MV-4-11 (cell line): ENCODE measurements around the gene ICAM4.
A peak's percentile ranks its signal among the peaks of the same experiment; 100 is the strongest.

Experiments used
- DNase-seq: peaks from one replicate; lab custom pipeline; 2025; lab: John Stamatoyannopoulos, UW

ICAM4 gene

DNA sequence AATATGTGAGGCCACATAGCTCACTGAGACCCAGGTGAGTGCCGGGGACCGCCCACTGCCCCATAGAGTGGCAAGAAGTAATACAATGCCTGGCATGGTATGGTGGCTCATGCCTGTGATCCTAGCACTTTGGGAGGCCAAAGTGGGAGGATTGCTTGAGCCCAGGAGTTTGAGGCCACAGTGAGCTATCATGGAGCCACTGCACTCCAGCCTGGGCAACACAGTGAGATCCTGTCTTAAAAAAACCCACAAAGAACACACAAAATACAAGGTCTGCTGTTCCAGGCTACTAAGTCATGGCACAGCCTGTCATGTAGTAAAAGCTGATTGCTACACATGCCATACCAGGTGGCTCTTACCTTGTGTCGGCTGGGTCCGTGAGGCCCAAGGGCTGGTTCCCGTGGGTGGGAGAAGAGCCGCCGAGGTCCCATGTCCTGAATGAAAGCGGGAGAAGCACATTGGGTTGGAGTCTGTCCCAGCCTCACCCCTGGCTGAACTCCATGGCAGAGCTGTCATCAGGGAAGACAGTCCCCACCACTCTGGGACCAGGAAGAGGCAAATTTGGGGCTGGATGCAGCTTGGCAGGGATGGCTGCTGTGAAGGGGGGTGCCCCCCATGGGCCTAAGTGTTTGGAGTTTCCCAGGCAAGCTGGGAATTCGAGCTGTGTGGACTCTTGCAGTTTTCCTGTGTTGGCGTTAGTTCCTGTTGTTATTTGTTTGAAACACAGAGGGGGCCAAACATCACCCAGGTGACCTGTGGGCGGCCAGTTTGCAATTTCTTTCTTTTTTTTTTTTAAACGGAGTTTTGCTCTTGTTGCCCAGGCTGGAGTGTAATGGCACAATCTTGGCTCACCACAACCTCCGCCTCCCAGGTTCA is 32.3 kb downstream of the ICAM4 start:
- no peak for DNase-seq

- no peak for DNase-seq
Observed at GRCh38 chr19:10320602-10321416, 34.1 kb downstream of the ICAM4 start.

- no peak for DNase-seq
Observed at GRCh38 chr19:10321417-10321797, 34.7 kb downstream of the ICAM4 start.

GRCh38 chr19:10321874-10322835 is 35.4 kb downstream of the ICAM4 start:
- no peak for DNase-seq

- DNase-seq: no peak
Observed at GRCh38 chr19:10325732-10326131, 39.0 kb downstream of the ICAM4 start.

GRCh38 chr19:10327793-10328192 is 41.0 kb downstream of the ICAM4 start:
- DNase-seq: no peak

DNA sequence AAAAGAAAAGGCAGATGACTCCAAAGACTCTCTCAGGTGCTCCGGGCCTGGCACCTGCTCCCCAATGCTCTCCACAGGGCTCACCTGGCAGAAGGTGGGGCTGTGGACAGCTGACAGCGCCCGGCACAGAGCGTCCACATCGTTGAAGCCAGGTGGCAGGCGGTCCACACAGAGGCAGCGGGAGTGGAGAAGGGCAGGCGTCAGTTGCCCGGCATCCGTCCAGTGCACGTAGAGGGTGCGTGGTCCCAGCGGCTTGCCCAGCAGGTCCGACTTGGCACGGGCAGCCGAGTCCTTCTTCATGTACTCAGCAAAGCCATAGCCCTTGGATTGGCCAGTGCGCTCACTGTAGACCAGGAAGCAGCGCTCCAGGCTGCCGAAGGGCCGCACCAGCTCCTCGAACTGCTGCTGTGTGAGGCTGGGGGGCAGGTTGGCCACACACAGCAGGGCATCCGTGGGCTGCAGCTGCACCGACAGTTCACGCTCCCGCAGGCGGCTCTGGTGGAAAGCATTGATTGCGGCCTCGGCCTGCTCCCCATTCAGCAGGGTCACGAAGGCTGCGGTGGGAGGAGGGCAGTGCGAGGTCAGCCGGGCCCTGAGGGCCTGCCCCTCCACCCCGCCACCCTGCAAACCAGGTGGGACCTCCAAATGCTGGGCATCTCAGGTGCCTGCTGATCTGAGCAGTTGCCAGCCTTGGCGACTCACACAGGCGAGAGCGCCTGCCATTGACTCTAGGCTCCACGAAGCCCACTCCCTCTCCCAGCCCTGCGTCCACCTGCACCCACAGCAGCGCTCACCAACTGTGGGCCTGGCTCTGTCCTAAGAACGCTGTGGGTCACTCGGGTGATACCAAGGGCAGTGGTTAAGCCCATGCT is 42.0 kb downstream of the ICAM4 start:
- DNase-seq: no peak

GRCh38 chr19:10329555-10329954 is 42.8 kb downstream of the ICAM4 start:
- DNase-seq: no peak

- DNase-seq: no peak
Observed at GRCh38 chr19:10332158-10332964, 45.6 kb downstream of the ICAM4 start.

GRCh38 chr19:10332965-10333757 is 46.4 kb downstream of the ICAM4 start, which contains the start of gene RAVER1:
RAVER1 (minus strand) TSS chr19:10333529; CDS start chr19:10333507, 22 bp downstream.
- peak; percentile 97 for DNase-seq

DNA sequence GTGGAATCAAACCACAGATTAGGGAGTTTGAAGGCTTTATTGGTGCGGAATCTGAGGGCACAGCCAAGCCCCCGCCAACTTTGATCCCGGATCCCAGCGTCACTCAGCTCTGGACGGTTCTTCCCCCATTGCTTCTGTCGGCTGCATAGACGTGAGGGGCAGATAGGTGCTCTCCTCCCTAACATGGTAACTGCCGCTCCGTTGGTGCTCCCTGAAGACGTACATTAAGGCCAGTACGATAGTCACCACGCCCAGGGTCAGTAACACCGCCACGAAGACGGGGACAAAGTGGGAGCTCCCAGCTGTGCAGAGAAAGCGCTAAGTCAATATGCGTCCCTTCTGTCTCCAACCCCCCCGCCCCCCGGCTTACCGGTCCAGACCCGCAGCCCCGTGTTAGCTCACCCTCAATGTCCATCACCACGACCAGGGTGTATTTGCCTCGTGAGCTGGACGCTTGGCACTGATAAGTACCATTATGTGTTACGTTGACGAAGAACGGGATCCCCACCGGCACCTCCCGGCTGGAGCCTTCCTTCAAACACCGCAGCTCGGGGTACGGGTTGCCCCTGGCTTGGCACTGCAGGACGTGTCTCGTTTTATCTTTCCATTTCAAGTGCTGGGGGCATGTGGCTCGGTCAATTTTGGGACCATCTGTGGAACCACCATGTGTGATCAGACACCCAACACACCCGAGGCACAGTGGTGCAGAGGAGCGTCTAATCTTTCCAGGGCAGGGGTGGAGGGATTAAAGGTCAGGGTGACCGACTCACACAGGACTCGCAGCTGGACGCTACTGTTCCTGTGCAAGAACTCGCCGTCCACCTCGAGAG is 47.2 kb downstream of the ICAM4 start:
- DNase-seq: no peak

GRCh38 chr19:10334588-10335351 is 48.0 kb downstream of the ICAM4 start:
- DNase-seq: peak; percentile 94

GRCh38 chr19:10335352-10335985 is 48.7 kb downstream of the ICAM4 start:
- DNase-seq: no peak

DNA sequence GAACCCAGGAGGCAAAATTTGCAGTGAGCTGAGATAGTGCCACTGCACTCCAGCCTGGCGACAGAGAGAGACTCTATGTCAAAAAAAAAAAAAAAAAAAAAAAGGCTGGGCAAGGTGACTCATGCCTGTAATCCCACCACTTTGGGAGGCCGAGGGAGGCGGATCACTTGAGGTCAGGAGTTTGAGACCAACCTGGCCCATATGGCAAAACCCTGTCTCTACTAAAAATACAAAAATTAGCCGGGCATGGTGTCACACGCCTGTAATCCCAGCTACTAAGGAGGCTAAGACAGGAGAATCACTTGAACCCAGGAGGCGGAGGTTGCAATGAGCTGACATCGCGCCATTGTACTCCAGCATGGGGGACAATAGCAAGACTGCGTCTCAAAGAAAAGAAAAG is 50.0 kb downstream of the ICAM4 start:
- peak; percentile 51 for DNase-seq
